Measurements from ENCODE around the gene SULF2. TPM values are rescaled to one million over a fixed set of nuclear protein-coding genes. Genes with fewer than 3 reads are reported as not detected.
A peak's percentile ranks its signal among the peaks of the same experiment; 100 is the strongest.

Gene SULF2
- total RNA-seq, 1 experiment from 2014 or later = 82.2 TPM

DNA sequence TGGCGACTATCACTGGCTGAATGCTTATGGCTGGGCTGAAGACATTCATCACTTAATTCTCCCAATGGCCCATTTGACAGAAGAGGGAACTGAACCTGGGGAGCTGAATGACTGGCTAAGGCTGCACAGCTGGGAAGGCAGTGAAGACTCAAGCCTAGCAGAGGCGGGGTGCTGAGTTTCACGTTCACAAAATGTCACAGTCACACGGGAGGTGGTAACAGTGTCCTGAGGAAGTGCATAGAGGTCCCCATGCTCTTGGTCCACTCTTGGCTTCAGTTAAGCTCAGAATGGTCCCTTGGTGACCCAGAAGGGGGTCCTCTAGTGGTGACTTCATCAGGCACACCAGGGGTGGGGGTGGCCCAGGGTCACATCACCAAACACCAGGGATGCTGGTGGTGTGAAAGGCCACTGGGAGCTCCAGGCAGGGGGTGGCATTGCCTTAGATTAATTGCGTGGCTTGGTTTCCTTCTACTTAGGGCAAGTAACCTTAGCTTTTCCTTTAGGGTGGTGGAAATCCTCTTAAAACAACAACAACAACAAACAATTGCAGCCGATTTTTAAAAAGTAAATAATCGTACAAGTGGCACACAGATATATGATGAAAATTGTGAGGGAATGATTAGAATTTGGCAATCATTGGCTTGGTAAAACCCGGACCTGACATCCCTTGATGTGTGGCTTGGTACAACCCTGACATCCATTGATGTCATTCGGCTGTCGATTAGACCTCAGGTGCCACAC lies 45.0 kb downstream of the SULF2 start:
- Mint-ChIP-seq H3K4me3 (ENCODE audit: unreplicated experiment) (no peak overlapping the region), H3K27ac (ENCODE audit: low read depth, unreplicated experiment) (no peak overlapping the region)
- POLR2A ChIA-PET = no interaction called here

DNA sequence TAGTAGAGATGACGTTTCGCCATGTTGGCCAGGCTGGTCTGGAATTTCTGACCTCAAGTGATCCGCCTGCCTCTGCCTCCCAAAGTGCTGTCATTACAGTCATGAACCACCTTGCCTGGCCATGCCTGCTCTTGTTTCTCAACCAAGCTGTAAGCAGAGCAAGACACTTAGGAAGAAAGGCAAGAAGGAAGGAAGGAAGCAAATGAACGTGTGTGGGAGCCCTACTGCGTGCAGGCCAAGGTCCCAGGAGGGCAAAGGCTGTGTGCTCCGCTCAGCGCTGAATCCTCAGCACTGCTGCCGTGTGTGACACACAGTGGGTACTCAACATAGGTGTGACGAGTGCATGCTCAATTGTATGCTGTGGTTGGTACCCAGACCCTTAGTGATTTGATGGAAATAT lies 47.4 kb downstream of the SULF2 start:
- TF ChIP-seq, protein P1, sequence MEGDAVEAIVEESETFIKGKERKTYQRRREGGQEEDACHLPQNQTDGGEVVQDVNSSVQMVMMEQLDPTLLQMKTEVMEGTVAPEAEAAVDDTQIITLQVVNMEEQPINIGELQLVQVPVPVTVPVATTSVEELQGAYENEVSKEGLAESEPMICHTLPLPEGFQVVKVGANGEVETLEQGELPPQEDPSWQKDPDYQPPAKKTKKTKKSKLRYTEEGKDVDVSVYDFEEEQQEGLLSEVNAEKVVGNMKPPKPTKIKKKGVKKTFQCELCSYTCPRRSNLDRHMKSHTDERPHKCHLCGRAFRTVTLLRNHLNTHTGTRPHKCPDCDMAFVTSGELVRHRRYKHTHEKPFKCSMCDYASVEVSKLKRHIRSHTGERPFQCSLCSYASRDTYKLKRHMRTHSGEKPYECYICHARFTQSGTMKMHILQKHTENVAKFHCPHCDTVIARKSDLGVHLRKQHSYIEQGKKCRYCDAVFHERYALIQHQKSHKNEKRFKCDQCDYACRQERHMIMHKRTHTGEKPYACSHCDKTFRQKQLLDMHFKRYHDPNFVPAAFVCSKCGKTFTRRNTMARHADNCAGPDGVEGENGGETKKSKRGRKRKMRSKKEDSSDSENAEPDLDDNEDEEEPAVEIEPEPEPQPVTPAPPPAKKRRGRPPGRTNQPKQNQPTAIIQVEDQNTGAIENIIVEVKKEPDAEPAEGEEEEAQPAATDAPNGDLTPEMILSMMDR (IDR thresholded peaks at IDR 0.05; ENCODE audit: unreplicated experiment) = no peak
- Mint-ChIP-seq H3K36me3 (ENCODE audit: insufficient read depth, unreplicated experiment) (peaks cover 63% of the 10 kb centered on the region), H3K4me1 (ENCODE audit: insufficient read depth, unreplicated experiment) (peaks cover 4% of the 10 kb centered on the region), H3K4me3 (ENCODE audit: unreplicated experiment) (no peak overlapping the region), H3K27me3 (ENCODE audit: insufficient read depth, unreplicated experiment) (no peaks in the 10 kb centered on the region), H3K9me3 (ENCODE audit: unreplicated experiment) (no peaks in the 10 kb centered on the region), H3K27ac (ENCODE audit: low read depth, unreplicated experiment) (no peak overlapping the region)
- ChIA-PET CTCF (interaction anchor here (0.6 kb wide), 1 partner anchor 12 kb away, joined by 3 read pairs; no protein-coding TSS in a partner anchor), POLR2A (no interaction called here)
- DNase-seq (ENCODE audit: unreplicated experiment) = no peak
- intact Hi-C loops (cut with micrococcal nuclease) = no loop called here
- BruUV-seq (replicated peaks) = no TSS peak

More for the DNA sequence above, 45.0 kb downstream of the SULF2 start:
- no peak for DNase-seq (ENCODE audit: unreplicated experiment)
- BruUV-seq (replicated peaks) = no TSS peak
- peaks cover 58% of the 10 kb centered on the region for H3K36me3 Mint-ChIP-seq (ENCODE audit: insufficient read depth, unreplicated experiment)
- intact Hi-C loops (cut with micrococcal nuclease) = no loop called here
- no peaks in the 10 kb centered on the region for H3K9me3 Mint-ChIP-seq (ENCODE audit: unreplicated experiment)
- TF ChIP-seq, protein P1 (IDR thresholded peaks at IDR 0.05; ENCODE audit: unreplicated experiment) = no peak
- CTCF ChIA-PET = interaction anchor here (0.6 to 1.5 kb wide), 5 partner anchors 14 to 556 kb away, joined by 3 read pairs; no protein-coding TSS in a partner anchor
- H3K27me3 Mint-ChIP-seq (ENCODE audit: insufficient read depth, unreplicated experiment) = no peaks in the 10 kb centered on the region
- peaks cover 4% of the 10 kb centered on the region for H3K4me1 Mint-ChIP-seq (ENCODE audit: insufficient read depth, unreplicated experiment)

DNA sequence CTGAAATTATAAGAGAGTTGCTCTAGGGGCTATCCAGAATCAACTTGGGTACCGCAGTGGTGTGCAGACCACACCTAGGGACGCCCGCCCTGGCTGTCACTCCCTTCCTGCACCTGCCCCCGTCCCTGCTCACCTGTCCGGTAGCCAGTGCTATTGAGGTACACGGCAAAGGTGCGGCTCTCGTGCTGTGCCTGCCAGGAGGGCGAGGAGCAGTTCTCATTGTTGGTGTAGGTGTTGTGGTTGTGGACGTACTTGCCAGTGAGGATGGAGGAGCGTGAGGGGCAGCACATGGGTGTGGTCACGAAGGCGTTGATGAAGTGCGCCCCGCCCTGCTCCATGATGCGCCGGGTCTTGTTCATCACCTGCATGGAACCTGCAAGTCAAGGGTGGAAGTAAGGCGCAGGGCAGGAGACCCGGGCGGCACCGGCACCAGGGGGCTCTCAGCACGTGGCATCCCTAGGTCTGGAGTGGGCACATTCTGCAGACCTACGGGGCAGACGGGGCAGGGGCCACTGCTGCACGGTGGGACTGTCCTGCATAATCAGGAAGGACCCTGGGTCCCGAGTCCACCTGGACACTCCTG lies 48.6 kb downstream of the SULF2 start:
- Mint-ChIP-seq H3K27me3 (ENCODE audit: insufficient read depth, unreplicated experiment) (no peaks in the 10 kb centered on the region), H3K36me3 (ENCODE audit: insufficient read depth, unreplicated experiment) (peaks cover 67% of the 10 kb centered on the region), H3K4me1 (ENCODE audit: insufficient read depth, unreplicated experiment) (peaks cover 4% of the 10 kb centered on the region), H3K9me3 (ENCODE audit: unreplicated experiment) (no peaks in the 10 kb centered on the region), H3K27ac (ENCODE audit: low read depth, unreplicated experiment) (no peak overlapping the region), H3K4me3 (ENCODE audit: unreplicated experiment) (no peak overlapping the region)
- CTCF ChIA-PET = no interaction called here
- intact Hi-C loops (cut with micrococcal nuclease) = no loop called here
- no TSS peak for BruUV-seq (replicated peaks)
- DNase-seq (ENCODE audit: unreplicated experiment) = no peak
- POLR2A ChIA-PET = no interaction called here
- TF ChIP-seq, protein P1 (IDR thresholded peaks at IDR 0.05; ENCODE audit: unreplicated experiment) = no peak

DNA sequence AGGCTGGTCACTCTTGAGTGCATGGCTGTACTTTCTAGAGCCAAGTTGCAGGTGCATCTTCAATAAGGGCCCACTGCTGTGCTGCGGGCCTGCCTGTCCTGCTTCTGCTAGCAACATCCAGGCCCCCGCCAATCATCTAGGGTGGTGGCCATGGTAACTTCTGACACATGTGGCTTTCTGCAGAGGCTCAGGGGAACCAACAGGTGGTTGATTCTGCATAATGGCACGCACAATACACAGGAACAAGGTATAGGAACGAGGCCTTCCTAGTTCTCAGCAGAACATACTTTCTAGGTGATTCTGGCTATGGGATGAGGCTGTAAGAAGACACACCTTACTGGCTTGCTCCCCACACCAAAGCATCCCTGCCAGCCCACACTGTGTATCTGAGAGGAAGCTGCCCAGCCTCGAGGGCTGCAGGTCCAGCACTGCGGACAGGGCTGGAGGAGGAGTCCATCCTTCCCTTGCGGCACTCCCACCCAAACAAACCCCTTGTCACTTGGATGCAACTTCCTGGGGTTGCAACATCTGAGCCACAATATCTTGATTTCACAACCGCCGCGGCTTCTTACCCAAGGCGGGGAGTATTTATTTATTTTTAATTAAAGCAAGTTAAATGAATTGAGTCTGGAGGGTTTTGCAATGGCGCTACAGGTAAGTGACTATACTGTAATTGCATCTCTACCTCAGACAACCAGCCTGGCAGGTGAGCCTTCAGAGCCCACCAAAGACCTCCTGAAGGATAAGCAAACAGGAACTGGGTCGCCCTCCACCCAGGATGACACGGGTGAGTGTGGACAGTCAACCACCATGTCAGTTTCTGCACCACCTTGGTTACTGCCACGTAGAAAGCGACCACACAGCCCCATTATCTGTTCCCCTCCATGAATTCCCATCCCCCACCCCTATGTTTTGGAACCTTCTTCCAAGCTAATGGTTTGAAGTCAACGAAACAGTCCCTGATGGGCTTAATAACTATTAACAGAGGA lies 49.6 kb downstream of the SULF2 start:
- H3K27me3 Mint-ChIP-seq (ENCODE audit: insufficient read depth, unreplicated experiment) = no peaks in the 10 kb centered on the region
- H3K4me3 Mint-ChIP-seq (ENCODE audit: unreplicated experiment) = no peak overlapping the region
- peaks cover 4% of the 10 kb centered on the region for H3K4me1 Mint-ChIP-seq (ENCODE audit: insufficient read depth, unreplicated experiment)
- intact Hi-C loops (cut with micrococcal nuclease) = no loop called here
- peak; percentile 70 for DNase-seq (ENCODE audit: unreplicated experiment)
- H3K27ac Mint-ChIP-seq (ENCODE audit: low read depth, unreplicated experiment) = no peak overlapping the region
- CTCF ChIA-PET = interaction anchor here (1.8 kb wide), 1 partner anchor 10 kb away, joined by 6 read pairs; no protein-coding TSS in a partner anchor
- TF ChIP-seq, protein P1 (IDR thresholded peaks at IDR 0.05; ENCODE audit: unreplicated experiment) = no peak
- peaks cover 72% of the 10 kb centered on the region for H3K36me3 Mint-ChIP-seq (ENCODE audit: insufficient read depth, unreplicated experiment)
- BruUV-seq (replicated peaks) = no TSS peak
- POLR2A ChIA-PET = no interaction called here
- no peaks in the 10 kb centered on the region for H3K9me3 Mint-ChIP-seq (ENCODE audit: unreplicated experiment)
